NCI-H2029 (cell line): Measurements from ENCODE around the gene ZC3H8.
"Not testable (repeated sequence)": the region's sequence is repeated elsewhere in the genome, so short reads cannot be mapped to it uniquely, and the experiment has no call there.

Experiments
- DNase-seq: peaks from one replicate; lab custom pipeline; 2025; lab: John Stamatoyannopoulos, UW

Gene ZC3H8

DNA sequence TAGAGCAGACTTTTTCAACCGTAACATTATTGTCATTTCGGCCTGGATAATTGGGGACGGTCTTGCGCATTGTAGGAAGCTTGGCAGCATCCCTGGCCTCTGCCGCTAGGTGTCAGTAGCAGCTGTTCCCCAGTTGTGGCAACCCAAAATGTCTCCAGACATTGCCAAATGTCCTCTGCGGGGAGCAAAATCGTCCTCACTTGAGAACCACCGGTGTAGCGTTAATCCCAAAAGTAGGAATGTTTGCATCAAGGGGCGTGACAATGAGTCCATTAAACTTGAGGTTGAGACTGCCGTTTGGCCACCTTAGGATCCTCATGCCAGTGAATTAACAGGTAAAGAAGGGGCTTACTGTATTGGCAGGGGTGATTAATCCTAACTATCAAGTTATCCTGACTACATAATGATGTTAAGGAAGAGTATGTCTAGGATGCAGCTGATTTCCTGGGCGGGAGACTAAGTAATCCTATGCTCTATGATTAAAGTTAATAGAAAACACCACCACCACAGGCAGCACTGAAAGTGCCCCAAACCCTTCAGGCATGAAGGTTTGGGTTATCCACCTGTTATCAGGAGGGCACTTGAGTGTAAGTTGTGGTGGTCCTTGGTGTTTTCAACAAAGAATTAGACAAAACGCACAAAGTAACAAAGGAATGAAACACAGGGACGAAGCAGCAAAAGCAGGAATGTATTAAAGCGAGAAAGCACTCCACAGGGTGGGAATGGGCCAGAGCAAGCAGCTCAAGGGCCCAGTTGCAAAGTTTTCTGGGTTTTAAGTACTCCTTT is 4.9 kb upstream of the ZC3H8 start:
- DNase-seq: peak; percentile 46

DNA sequence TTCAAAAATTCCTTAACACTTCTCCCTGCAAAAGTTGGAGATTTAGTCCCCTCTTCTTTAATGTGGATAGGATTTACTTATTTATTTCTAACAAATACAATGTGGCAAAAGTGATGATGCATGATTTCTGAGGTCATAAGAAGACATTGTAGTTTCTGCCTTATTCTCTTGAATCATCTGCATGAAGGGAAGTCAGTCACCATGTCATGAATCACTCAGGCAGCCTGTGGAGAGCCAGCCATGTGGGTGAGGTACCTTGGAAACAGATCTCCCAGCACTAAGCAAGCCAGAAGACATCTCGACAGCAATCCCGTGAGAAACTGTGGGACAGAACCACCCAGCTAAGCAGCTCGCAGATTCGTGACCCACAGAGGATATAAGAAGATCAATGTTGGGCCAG is 2.7 kb upstream of the ZC3H8 start:
- DNase-seq: no peak

DNA sequence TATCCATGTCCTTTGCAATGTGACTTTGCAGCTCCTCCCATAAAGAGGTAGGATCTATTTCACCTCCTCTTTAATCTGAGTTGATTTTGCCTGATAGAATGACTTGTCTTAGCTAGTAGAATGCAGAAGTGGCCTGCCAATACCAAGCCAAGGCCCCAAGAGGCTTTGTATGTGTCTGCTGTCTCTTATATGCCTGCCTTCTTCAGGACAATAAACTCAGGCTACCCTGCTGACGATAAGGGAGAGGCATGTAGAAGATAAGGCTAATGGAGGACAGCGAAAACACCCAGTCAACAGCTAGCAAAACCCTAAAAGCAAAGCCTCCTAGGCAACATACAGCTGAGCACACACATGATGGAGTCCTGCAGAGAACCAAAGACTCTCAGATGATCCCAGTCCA is 1.8 kb upstream of the ZC3H8 start:
- no peak for DNase-seq

DNA sequence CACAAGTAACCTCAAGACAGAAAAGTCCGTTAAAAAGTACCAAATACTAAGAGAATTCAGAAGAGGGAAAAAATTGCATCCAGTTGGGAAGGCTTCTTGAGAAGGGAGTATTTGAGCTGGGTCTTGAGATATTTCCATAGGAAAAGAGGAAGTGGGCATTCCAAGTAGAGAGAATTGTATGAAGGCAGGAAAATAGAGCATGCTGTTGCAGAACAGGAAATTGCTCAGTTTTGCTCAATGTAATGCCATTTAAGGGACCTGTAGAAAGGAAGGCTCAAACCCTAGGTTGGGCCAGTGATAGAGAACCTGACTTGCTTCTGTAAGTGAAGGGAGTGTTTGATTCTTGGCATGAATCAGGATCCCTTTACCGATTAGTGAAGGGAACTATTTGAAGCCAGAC is 1.0 kb upstream of the ZC3H8 start:
- DNase-seq: no peak

DNA sequence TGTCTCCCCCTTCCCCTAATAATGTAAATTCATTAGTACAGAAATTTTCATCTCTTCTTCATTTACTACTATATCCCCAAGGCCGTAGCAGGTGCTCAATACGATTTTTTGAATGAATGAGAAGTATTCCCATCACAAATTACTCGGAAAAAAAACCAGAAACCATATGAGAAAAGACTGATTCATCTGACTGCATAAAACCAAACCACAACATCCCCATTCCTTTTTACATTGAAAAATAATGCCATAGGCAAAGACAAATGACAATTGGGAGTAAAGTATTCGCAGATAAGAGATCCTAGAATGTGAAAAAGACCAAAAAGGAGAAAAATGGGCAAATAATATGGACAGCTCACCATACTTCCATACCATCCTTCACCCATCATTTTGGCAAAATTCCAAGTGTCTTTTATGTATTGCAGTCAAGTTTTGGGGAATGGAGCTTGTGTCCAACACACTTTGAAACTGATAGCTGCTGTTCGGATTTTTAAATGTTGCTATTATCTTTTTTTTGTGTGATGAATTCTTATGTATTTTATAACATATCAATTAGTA is 1.5 kb downstream of the ZC3H8 start:
- no peak for DNase-seq

DNA sequence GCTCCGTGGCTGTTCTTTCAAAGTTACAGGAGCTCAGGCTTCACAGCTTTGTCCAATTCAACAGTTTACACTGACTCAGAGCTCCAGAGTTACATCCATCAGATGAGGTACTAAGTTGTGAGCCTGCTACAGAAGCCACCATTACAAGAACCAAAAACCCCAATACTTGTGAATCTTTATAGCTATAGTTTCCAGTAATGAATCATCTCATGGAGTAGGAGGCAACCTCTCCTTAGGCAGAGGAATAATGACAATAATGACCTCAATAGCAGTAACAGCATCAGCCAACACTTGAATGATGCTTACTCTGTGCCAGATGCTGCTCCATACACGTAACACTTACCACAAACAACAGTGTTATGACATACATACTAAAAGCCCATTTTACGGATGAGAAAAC is 3.6 kb downstream of the ZC3H8 start:
- no peak for DNase-seq

DNA sequence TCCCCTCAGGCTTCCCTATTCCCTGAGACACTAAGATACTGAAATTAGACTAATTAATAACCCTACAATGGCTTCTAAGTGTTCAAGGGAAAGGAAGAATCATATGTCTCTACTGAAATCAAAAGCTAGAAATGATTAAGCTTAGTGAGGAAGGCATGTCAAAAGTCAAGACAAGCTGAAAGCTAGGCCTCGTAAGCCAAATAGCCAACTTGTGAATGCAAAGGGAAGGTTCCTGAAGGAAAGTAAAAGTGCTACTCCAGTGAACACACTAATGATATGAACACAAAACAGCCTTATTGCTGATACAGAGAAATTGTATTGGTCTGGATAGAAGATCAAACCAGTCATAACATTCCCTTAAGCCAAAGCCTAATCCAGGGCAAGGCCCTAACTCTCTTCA is 10.0 kb downstream of the ZC3H8 start:
- DNase-seq: no peak

DNA sequence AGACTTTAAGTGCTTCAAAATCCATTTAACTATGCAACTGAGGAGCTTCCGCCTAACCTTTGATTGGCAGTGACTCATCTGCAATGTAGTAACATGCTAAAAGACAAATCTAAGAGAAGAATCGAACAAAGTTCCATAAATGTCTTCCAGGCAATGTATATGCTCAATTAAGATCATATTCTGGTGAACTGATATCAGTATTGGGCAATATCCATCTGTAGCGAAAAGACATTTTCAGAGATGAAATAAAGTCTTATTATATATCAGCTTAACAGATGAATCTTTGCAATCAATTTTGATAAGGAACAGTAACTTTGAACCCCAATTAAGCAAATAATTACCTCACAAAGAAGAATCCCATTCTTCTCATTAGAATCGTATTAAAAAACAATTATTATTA is 11.6 kb downstream of the ZC3H8 start:
- DNase-seq: no peak

DNA sequence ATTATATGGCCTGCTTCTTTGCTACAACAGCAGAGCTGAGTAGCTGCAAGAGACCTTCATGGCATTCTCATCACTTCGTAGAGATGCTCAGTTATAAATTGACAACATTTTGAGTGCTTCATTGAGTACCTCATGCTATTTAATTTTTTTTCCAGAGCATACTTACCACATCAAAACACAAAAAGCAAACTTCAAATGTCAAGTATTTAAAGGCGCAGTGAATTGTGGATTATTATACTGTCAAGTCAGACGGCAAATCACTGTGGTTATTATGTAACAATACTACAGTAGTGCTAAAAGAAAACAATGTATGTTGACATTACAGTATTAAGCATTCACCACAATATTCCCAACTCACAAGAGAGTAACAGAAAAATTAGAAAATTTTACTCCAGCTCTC is 12.5 kb downstream of the ZC3H8 start:
- peak; percentile 24 for DNase-seq

DNA sequence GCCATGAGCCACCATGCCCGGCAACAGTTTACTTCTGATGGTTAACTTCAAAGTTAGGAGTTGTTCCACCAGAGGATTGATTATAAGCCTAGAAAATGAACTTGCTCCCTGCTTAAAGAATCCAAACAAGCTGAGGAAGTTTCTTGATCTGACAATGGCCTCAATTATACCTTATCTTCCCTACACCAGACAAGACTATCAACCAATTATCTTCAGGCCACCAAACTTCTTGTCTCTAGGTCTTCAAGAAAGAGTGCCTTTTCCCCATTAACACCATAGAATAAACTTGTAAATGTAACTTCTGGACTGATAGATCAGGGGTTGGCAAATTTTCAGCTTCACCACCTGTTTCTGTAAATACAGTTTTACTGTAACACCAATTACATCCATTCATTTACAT is 15.0 kb downstream of the ZC3H8 start:
- no peak for DNase-seq

DNA sequence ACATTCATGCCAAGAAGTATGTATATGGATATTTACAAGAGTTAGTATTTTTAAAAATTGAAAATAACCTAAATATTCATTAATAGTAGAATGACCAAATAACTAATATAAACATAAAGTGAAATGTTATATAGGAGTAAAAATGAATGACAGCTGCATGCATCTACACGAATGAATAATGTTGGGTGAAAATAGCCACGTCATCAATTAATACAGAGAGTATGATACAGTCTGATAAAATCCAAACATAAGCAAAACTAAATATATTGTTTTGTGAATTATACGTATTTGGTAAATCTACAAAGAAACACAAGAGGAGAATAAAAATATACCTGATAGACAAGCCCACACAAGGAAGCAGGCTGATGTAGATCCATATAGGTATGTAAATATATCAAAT is 24.5 kb downstream of the ZC3H8 start:
- DNase-seq: no peak

DNA sequence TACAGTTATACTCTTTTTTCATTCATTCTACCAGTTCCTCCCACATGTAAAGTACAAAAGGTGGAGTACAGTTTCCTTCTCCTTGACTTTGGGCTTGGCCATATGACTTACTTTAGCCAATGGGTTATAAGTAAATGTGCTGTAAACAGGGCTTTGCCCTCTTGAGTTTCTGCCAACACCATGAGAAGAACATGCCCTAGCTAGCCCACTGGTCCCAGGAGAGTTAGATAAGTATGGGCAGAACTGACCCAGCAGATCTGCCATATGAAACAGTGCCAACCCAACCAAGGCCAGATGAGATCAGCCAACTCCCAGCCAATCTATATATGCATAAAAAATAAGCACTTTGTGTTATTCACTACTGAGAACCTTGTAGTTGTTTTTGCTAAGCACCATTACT is 25.5 kb downstream of the ZC3H8 start:
- no peak for DNase-seq

DNA sequence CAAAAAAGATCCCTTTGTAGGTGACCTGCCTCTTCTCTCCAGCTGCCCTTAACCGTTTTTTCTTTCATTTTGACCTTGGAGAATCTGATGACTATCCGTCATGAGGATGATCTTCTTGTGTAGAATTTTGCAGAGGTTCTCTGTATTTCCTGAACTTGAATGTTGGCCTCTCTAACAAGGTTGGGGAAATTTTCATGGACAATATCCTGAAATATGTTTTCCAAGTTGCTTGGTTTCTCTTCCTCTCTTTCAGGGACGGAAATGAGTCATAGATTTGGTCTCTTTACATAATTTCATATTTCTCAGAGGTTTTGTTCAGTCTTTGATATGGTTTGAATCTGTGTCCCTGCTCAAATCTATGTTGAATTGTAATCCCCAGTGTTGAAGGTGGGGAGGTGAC is 34.0 kb downstream of the ZC3H8 start:
- DNase-seq: no peak

DNA sequence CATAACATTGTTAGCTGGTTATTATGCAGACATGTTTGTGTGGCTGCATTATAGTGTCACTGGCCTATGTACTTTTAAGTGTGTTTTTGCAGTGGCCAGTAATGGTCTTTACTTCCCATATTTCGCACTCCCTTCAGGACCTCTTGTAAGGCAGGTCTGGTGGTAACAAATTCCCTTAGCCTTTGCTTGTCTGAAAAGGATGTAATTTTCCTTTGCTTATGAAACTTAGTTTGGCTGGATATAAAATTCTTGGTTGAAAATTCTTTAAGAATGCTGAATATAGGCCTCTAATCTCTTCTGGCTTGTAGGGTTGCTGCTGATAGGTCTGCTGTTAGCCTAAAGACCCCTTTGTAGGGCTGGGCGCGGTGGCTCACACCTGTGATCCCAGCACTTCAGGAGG is 34.7 kb downstream of the ZC3H8 start:
- no peak for DNase-seq

DNA sequence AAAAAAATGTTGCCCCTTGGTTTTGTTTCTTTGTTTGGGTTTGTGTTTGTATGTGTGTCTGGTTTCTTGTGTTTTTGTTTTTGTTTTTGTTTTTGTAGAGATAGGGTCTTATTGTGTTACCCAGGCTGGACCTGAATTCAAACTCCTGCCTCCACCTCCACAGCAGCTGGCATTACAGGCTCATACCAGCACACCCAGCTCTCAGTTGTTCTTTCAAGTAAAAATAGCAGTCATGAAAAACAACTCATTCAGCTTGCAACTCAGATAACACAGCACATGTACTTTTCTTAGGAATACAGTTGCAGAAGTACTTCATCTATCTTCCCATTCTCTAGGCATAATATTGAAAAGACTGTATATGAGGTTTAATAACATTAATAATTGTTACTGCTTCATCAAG is 37.0 kb downstream of the ZC3H8 start:
- DNase-seq: no peak

DNA sequence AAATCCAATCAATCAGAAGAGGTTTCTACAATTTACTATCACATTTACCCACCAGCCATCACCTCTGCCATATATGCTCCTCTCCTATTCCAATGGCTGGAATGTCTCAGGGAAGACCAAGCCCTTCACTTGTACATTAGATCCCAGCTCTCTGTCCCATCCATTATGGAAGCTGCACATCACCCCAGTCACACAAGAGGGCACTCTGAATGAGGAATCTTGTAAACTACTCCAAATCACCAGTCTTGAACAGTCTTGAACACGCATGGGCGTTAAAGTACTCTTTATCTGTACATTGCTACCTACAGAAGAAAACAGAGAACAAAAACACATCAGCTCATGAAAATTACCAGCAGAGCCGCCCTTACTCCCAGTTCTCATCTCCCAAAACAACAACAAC is 38.7 kb downstream of the ZC3H8 start:
- DNase-seq: no peak

DNA sequence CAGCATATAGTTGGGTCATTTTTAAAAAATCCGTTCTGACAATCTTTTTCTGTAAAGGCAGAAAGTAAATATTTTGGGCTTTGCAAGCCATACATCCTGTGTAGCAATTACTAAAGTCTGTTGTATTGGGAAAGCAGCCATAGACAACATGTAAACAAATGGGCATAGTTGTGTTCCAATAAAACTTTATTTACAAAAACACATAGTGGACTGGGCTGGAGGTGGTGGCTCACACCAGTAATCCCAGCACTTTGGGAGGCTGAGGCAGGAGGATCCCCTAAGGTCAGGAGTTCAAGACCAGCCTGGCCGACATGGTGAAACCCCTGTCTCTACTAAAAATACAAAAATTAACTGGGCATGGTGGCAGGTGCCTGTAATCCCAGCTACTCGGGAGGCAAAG is 46.9 kb downstream of the ZC3H8 start:
- DNase-seq: not testable (repeated sequence)

DNA sequence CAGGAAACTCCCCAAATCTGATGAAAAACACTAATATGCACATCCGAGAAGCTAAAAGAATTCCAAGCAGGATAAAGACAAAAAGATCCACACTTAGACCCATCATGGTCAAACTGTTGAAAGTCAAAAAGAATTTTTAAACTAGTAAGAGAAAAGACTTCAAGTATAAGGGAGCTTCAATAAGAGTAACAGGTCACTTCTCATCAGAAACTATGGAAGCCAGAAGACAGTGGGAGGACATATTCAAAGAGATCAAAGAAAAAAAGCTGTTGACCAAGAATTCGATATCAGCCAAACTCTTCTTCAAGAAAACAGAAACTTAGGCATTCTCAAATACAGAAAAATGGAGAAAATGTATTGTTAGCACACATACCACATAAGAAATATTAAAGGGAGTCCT is 50.4 kb downstream of the ZC3H8 start:
- no peak for DNase-seq

DNA sequence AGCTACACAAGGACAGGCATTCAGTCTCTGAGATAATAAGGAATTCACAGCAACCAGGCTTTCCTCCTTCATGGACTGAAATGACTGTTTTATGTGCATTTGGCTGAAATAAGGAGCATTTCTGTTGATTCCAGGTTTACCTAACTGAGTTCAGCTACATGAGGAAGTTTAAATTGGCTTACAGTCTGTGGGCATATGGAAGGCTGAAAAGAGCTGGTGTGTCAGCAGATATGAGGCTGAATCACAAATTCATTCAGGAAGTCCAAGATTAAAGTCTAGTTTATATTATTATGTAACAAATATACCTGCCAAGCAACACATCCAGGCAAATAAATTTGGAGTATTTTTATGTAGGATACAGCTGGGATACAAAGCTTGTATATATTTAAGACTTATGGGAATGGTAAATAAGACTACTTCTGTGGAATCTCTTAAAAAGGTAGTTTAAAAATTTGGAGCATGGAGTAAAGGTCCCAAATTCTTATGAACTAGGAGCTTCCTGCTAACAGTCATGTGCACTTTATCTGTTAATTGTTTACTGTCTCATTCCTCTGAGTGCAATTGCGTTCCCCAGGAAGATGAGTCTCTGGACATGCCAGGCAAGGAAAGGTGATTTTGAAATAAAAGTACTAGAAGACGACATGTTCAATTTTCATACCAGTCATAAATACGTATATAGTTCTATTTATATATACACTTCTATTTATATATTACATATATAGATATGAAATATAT is 53.0 kb downstream of the ZC3H8 start:
- DNase-seq: no peak

DNA sequence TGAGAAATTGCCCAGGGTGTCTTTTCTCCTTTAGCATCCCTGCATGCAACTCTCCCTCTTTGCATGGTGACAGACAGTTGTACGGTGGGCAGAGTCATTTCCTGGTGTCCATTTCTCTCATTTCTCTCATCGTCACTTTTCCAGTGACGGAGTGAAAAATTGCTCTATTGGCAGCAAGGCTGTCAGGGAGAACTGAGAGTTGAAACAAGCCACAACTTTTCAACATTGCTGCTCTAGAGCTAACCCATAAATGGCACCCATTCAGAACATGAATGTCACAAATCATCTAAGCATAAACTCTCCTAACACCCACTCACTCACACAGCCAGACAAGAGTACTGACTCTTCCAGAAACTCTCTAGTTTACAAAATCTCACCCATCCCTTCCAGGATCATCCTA is 55.7 kb downstream of the ZC3H8 start:
- DNase-seq: no peak

DNA sequence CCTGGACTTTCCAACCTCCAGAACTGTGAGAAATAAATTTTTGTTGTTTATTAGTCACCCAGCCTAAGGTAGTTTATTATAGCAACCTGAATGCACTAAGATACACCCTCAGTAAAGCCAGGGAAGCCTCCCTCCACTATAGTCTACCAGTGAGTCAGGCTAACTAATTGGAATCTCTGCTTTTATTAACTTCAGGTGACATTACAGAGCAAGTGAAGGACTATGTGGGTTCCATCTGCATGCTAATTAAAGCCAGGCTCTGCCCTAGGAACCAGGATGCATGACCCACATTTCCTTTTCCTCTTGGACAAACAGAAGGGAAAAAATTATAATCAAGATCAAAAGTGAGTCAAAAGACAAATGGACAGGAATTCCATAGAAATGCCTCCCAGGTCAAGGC is 56.1 kb downstream of the ZC3H8 start:
- no peak for DNase-seq

DNA sequence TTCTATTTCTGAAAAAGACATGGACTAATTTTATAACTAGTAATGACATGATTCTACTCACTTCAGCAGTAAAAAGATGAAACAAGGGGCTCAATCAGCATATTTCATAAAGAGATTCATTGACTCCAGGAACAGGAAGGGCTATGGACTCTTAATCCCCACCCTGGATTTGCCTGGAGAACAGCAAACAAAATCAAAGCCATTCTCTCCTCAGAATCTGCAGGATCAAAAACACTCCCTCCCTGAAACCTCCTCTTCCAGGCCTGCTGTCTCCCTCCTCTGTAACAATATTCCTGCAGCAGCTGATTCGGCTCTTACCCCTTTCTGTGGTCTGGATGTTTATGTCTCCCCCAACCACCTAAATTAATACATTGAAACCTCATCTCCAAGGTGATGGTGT is 57.0 kb downstream of the ZC3H8 start:
- no peak for DNase-seq

DNA sequence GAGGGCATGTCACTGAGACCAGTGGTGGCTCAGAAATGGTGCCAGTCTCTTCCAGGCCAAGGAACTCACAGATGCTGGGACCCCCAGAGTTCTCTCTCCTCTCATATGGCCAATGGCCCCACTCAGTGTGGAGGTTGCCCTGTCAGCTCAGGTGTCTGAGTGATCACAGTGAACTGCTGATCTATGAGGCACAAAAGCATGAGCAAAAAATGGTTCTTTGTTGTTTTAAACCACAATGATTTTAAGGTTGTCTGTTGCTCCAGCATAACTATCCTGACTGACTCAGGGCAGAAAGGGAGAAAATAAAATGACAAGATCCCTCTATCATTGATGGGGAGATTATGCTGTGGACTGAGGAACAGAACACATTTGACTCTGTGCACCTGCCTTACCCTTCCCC is 58.9 kb downstream of the ZC3H8 start:
- no peak for DNase-seq
